HG03439 (cell line): ENCODE data around the gene EFCAB11.

Experiments used
- ATAC-seq: cut with Tn5 transposase; IDR thresholded peaks from one replicate; pipeline ENCODE4 v1.9.1; 2021; ENCODE audit warnings: mild to moderate bottlenecking, moderate library complexity; ENCODE audit not compliant: unreplicated experiment

EFCAB11 gene

GRCh38 chr14:89954070-89955021 lies at the start of gene EFCAB11:
Gene EFCAB11 (minus strand): TSS chr14:89954730. CDS start chr14:89954660, 70 bp downstream.
- ATAC-seq = peak; percentile 87

- no peak for ATAC-seq
These were observed 49.2 kb upstream of the EFCAB11 start for GRCh38 chr14:90003526-90004307.

- no peak for ATAC-seq
These were observed 46.4 kb upstream of the EFCAB11 start for GRCh38 chr14:90000935-90001334.

GRCh38 chr14:89996963-89997362 lies 42.4 kb upstream of the EFCAB11 start:
- ATAC-seq = no peak

- no peak for ATAC-seq
These were observed 37.7 kb upstream of the EFCAB11 start for GRCh38 chr14:89992273-89992672.

GRCh38 chr14:89990623-89991275 lies 36.2 kb upstream of the EFCAB11 start:
- ATAC-seq = no peak

GRCh38 chr14:89990218-89990617 lies 35.7 kb upstream of the EFCAB11 start:
- no peak for ATAC-seq

GRCh38 chr14:89988787-89989186 lies 34.3 kb upstream of the EFCAB11 start:
- no peak for ATAC-seq

- ATAC-seq = no peak
These were observed 32.6 kb upstream of the EFCAB11 start for GRCh38 chr14:89987161-89987475.

- no peak for ATAC-seq
These were observed 32.1 kb upstream of the EFCAB11 start for GRCh38 chr14:89986462-89987160.

GRCh38 chr14:89983375-89983774 lies 28.8 kb upstream of the EFCAB11 start:
- no peak for ATAC-seq

GRCh38 chr14:89978656-89979055 lies 24.1 kb upstream of the EFCAB11 start:
- ATAC-seq = no peak

- no peak for ATAC-seq
These were observed 23.1 kb upstream of the EFCAB11 start for GRCh38 chr14:89977668-89978067.

GRCh38 chr14:89973234-89973823 lies 18.8 kb upstream of the EFCAB11 start:
- ATAC-seq = peak; percentile 53

- no peak for ATAC-seq
These were observed 11.3 kb upstream of the EFCAB11 start for GRCh38 chr14:89965839-89966238.

GRCh38 chr14:89963288-89963978 lies 8.9 kb upstream of the EFCAB11 start:
- no peak for ATAC-seq

GRCh38 chr14:89960914-89961313 lies 6.4 kb upstream of the EFCAB11 start:
- no peak for ATAC-seq

- no peak for ATAC-seq
These were observed 5.4 kb upstream of the EFCAB11 start for GRCh38 chr14:89959853-89960445.

GRCh38 chr14:89958966-89959365 lies 4.4 kb upstream of the EFCAB11 start:
- no peak for ATAC-seq
